8988T (cell line): Measurements from ENCODE around the gene SOBP.

Source experiments
- DNase-seq: peaks from one replicate; pipeline ENCODE4 v3.0.0; 2011

Gene SOBP

DNA sequence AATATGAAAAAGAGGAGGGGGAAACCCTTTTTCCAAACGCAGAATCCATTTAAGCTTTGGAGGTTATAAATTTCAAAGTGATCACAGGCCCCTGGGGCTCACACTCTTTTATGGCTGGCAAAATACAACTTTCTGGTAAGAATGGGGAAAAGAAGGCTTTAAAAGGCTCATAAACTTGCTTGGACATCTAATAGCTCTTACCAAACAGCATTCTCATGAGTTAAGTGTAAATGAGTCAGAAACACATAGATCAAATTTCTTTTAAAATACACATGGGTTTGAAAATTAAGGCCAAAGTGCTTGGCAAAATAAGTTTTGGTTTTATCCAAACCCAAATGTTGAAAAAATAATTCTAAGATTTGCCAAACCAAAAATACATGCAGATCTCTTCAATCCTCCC is 154.6 kb downstream of the SOBP start:
- DNase-seq, result no peak

DNA sequence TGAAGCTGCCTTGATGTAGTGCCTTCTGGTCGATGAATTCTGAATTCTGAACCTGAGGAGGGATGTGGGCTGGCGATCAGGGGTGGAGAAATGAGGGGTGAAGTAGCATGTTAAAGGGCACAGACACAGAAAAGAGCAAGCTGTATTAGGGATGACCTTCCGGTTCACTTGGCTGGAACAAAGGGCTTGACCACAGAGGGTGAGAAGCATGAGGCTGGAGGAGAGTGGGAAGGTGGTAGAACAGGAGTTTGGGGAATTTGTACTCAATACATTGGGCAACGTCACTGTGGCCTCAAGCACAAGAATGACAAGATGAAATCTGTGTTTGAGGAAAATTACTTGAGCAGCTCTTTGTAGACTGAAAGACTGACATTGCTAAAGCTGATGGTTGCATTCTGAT is 155.8 kb downstream of the SOBP start:
- DNase-seq, result no peak

DNA sequence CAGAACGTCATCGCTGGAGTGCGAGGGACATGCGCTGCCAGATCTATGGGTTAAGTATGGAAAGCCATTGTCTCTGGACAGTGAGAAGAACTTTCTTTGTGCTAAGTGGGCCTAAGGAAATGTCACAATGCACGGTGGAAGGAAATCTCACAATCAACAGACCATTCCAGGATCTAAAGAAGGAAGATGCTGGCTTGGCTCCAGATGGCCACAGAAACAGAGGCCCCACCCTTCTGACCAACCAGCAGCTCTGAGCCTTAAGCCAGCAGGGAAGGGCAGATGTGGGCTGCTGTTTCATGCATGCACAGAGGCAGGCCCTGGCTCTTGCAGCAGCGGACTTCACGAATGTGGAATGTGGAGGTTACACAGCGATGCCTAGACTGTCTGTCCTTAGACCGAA is 156.3 kb downstream of the SOBP start:
- no peak for DNase-seq

DNA sequence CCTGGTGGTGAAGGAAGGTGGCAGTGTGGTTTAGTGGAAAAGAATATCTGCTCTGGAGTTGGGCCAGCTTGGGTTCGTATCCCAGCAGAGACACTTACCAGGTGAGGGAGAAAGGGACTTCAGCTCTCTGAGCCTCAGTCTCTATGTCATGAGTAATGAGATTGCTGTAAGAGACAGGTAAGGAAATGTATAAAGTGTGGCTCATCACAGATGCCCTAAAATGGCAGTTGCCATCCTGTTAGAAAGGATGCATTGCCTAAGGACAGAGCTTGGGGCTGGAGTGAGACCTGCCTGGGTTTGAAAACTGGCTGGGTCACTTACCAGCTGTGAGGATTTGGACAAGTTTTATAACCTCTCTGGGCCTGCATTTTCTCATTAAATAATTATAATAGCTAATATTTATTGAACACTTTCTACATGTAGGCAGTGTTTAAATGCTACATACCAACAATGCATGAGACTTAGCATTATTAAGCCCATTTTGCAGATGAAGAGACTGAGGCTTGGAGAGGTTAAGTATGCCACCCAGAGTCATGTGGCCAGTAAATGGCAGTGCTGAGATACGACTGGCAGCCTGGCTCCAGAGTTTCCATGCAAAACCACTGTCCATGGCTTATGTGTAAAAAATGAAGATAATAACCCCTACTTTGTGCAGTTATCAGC is 157.0 kb downstream of the SOBP start:
- DNase-seq, result no peak

DNA sequence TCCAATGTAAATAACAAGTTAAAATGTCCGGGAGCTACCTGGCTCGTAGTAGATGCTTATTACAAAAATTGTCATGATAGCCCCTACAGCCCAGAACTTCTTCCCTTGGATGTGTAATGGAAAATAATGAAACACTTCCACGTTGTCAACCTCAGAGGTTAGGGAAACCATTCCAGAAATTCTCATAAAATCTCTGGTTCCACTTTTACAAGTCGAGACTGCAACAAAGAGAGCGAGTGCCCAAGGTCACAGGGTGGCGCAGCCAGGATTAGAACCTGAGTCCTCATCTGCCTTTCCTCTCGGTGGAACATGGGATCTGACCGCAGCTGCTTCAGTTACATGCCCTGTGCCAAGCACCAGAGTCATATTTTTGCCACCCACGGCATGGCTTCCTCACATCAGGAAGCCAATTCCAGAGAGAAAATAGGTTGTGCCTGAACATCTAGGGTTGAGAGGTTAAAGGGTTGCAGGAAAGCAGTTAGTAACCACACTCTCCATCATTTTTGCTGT is 157.6 kb downstream of the SOBP start:
- no peak for DNase-seq

DNA sequence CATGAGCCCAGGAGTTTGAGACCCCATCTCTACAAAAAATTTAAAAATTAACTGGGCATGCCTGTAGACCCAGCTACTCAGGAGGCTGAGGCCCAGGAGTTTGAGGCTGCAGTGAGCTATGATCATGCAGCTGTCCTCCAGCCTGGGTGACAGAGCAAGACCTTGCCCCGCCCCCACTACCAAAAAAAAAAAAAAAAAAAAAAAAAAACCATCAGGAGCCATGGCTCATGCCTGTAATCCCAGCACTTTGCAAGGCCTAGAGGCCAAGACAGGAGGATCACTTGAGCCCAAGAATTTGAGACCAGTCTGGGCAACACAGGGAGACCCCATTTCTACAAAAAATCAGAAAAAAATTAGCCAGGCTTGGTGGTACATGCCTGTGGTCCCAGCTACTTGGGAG is 159.1 kb downstream of the SOBP start:
- no peak for DNase-seq

DNA sequence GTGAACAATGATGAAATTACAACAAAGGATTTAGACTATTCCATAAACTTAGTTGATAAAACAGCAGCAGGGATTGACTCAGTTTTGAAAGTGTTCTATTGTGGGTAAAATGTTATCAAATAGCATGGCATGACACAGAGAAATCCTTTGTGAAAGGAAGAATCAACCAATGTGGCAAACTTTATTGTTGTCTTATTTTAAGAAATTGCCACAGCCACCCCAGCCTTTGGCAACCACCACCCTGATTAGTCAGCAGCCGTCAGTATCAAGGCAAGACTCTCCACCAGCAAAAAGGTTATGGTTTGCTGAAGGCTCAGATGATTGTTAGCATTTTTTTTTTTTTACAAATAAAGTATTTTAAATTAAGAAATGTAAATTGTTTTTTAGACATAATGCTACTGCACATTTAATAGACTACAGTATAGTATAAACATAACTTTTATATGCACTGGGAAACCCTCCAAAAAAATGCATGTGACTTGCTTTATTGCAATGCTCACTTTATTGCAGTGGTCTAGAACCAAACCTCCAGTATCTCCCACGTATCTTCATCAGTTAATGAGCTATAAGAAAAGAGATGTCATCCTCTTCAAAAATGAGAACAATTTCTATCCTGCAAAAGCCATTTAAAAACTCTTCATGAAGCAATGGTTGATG is 162.7 kb downstream of the SOBP start:
- no peak for DNase-seq

DNA sequence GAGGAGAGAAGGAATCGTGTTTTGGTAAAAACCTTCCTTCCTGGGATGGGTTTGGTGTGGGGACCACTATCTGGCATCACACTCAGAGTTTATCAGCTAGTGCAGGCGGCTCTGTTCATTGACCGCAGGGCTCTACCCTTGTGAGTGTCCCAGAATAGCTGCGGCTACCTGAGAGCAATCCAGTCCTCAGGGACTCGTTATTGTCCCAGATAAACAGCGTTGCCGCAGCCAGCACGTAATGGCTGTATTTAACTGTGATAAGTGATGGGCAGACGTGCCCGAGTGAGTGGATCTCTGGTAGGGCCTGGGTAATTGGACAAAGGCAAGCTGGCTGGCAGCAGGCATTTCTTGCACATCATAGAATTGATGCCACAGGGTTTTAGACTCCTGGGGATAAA is 163.3 kb downstream of the SOBP start:
- DNase-seq, result no peak

DNA sequence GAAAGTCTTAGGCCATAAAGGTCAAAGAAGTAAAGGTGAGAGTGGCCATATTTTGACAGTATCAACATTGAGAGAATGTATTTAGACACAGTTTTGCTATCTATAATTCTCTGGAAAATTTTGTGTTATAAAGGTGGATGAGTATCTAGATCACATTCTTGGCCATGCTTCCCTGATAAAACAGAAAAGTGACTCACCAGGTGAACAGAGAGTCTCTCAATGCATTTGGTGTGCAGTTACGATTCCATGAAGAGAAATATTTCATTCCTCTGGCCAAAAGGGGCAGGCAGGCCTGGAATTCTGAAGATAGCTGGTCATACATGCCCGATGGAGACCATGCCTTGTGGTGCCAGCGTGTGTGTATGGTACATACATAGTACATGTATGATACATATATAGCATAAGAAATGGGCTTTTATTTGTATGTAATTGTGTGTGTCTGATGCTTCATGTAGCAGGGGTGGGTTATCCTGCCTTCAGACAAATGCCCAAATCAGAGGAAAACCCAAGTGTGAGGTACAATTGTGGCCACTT is 164.0 kb downstream of the SOBP start:
- no peak for DNase-seq

DNA sequence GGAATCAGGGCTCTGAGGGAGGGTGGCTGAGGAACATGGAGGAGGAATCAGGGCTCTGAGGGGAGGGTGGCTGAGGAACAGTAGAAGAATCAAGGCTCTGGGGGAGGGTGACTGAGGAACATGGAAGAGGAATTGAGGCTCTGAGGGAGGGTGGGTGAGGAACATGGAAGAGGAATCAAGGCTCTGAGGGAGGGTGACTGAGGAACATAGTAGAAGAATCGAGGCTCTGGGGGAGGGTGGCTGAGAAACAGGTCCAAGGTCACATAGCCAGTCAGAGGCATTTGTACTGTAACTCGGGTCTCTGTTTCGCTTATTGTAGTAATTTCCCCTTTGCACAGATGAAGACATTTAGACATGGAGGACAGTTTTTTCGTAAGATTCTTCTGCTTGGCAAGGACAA is 164.8 kb downstream of the SOBP start:
- no peak for DNase-seq

DNA sequence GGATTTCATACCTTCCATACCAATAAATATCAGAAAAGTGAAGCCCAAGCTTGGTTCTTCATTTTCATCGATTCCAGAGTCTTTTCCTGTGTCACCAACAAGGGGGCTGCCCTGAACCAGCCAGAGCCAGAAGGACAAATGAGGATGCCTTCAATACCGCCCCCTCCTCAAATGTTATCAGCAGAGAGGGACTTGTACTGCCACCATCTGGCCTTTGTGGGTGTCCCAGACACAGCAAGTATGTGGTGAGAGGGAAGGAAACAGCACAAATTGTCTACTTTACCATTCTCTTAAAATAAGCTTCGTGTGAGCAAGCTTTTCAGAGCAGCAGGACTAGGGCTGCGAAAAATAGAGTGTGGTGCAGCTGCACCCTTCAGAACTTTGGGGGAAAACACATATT is 165.3 kb downstream of the SOBP start:
- DNase-seq, result no peak

DNA sequence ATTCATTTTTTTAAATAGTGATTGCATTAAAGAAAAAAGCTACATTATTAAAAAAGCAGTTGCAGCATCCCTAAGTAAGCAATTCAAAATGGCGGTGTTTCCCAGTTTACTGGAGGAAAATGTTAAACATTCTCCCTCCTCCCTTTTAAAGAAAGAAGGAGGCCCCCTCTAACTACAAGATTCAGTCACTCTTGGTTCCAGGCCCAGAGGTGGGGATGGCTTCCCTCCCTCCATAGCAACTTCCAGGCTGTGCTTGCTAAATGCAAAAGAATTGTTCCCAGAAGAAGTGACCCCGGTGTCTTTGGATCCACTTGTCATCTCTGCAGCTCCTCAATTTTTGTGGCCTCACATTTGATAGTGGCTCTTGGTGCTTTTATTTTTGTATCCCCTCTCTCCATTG is 165.9 kb downstream of the SOBP start:
- DNase-seq, result no peak

DNA sequence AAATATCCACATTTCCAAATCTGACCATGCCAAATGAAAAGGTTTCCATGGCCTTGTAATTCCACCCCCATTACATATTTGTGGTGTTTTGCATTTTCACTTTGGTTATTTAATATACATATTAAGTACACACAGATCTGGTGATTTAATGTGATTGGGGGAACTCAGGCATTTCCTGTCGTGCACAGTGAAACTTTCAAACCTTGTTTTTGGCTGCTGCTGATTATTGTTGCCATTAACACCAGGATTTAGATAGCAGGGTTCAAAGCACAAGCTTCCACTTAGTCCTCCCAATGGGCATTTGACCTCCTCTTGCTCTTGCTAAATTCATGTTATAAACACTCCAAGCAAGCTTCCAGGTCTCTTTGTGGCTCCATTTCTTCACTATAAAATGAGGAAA is 166.5 kb downstream of the SOBP start:
- no peak for DNase-seq

DNA sequence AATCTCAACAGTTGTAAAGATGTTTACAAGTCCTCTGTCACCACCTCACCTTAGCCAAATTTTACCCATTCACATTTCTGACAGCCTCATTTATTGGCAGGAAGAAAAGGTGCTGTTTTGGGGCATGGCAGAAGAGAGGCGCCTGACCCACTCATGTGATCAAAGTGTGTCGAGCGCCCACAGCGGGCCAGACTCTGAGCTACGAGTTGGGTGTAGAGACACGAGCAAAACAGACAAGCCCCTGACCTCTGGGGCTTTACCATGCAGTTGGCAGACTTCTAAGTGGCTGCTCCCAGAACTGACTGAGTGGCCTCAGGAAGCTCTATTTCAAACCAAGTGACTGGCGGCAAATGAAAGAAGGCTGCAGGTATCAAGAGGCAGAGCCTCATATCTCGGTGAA is 167.0 kb downstream of the SOBP start:
- DNase-seq, result no peak

DNA sequence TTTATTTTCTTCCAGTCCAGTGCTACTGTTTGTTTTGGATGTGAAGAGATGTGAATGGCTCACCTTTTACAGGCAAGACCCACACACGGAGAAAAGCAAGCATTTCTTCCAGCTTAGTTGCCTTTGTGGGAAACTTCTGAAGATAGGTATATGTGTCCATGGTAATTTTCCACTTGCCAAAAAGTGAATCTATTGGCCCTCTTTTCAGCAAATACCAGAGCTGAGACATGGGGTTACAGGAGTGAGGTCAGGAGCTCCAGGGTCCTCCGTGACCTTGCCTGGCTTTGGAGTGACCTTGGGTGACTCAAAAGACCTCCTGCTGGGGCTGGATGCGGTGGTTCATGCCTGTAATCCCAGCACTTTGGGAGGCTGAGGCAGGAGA is 167.4 kb downstream of the SOBP start:
- DNase-seq, result no peak

DNA sequence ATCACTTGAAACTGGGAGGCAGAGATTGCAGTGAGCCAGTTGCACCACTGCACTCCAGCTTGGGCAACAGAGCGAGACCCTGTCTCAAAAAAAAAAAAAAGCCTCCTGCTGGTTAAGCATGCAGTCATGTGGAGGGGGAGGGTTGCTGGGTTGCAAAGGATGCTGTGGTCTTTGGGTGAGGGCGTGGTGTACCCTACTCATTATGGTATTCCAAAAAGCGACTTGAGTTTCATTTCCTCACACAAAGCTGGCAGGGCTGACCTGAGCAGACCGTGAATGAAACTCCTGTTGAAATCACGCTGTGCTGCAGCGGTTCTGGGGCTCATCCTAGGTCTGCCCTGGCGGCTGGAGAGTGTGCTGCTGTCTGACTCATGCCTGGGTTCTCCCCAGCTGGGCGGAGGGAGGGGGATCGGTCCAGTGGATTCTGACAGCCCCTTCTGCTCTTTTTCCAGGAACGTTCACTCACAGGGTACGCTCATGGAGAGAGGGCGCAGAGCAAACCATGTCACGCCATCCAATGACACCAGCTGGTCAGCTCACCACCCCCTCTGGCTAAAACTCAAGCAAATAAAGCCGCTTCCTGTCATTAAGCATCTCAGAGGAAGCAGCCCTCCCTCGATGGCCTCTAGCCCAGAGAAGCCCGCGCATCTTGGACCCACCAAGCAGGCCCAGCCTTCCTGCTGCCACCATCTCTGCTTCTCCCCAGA is 168.0 kb downstream of the SOBP start:
- no peak for DNase-seq

DNA sequence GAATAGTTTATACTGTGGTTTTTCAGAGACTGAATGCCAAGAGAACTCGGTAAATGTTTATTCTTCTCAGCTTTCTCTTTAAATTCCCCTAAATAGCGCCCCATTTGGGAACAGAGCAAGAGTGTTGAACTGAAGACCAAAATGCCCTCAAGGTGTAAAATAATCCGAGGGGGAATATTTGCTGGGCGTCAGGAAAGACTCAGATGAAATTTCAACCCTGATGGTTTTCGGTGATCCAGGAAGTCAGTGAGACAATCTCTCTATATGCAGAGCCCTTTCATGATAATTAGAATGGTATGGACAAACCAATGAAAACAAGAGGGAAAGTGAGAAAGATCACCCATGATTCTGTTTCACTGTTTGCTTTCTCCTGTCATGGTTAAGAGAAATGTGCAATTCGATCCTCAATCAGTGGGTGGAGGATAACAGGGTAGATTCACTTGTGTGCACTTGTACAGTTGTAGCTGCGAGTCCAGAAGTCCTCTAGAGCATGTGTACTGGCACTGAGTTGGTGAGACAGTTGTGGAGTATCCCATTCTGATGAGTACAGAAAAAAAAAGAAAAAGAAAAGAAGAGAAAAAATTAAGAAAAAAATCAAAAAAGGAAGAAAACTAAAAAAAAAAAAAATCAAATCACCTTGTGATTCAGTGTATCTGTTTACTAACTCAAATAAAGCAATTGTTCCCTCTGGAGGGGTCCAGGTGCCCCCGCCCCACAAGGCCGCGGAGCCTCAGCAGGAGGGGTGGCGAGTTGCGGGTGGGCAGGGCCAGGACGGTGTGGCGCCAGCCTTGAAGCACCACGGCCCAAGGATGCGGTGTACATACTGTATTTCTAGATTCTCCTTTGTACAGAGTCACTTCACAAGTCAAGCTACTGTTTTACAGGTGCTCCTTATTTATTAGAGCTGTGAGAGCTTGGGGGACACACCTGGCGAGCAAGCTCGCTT is 169.3 kb downstream of the SOBP start:
- no peak for DNase-seq

DNA sequence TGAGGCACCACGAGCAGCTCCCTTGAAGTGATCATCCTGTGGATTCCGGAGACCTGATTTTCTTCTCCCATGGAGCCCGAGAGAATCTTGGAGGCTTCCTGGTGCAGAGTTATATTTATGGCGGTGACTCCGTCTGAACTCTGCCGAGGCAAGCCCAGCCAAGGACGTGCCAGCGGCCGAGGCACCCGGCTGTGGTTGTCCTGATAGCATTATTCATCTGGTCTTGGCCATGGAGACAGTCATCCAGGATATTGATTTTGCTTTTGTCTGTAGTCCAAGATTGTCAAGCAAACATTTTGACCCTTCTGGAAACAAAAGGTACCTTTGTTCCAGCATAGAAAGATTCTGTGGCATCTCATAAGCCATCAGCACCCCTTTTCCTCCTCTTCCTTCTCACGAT is 170.9 kb downstream of the SOBP start:
- no peak for DNase-seq

DNA sequence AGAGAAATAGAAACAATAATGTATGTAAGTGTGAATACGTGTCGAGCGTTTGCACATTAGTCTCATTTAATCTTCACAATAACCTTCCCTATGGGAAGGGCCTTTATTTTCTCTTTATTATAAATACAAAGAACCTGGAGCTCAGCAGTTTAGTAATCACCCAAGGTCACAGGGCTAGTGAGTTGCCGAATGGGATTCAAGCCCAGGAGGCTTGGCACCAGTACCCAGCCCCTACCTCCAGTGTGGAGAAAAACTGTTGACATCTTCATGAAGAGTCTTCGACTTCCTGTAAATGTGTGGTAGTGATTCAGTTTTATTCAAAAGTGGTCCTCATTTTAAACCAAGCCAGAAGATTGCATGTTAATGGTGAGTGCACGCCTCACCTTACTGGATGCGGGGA is 171.4 kb downstream of the SOBP start:
- no peak for DNase-seq

DNA sequence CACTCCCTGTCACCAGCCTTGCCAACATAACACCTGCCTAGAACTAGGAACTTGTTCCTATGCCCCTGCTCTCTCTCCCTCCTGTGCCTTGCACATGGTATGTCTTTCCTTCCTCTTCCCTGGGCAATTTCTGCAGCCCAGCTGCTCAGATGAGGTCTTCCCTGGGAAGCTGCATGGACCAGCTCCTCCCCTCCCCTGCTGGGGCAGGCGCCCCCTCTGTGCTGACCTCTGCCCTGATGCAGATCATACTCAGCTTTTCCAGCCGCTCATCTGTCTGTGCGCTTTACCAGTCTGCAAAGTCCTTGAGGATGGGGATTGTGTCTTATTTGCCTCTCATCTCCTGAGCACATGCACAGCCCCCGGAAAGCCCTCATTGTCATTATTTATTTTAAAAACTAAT is 172.4 kb downstream of the SOBP start:
- DNase-seq, result no peak

DNA sequence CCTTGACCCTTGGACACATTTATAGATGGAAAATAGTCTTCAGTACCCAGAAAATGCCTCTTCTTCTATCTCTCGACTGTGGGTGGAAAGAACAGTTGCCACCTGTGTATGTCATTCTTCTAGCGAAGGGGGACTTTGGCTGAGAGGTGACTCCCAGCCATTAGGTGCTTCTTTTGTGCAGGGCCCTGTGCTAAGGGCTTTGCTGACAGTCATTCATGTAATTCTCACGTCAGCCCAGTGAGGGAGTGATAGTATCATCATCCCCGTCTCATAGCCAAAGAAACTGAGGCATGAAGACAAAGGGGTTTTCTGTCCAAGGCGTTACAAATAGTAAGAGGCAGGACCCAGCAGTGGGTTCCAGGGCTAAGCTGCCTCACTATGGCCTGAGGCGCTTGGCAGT is 173.4 kb downstream of the SOBP start:
- no peak for DNase-seq

DNA sequence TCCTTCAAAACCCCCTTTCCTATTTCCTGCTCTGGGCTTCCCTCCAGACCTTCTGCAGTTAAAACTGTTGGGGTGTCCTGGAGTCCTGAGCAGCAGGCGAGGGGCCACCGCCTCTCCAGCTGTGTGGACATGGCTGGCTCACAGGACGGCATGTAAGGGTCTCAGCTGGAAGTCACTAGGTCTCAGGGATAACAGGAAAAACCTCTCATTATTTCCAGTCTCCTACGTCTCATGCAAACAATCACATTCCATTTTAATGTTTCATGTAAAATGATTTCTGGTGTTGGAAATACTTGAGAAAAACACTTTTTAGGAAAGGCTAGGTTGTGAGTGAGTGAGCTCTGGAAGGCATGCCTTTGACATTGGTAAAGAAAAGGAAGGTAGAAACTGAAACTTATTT is 175.5 kb downstream of the SOBP start:
- DNase-seq, result no peak
